Activated T-cell treated with anti-CD3 and anti-CD28 coated beads for 48 hours (primary cell): ENCODE measurements around the gene PRDM1.

Experiments used
- DNase-seq: peaks from one replicate; pipeline ENCODE4 v3.0.0-alpha.2; 2020; ENCODE audit warnings: low read depth

The PRDM1 gene

GRCh38 chr6:106070636-106071035 is 15.5 kb upstream of the PRDM1 start:
- no peak for DNase-seq

GRCh38 chr6:106072501-106073090 is 13.5 kb upstream of the PRDM1 start:
- DNase-seq, result no peak

GRCh38 chr6:106074146-106074545 is 12.0 kb upstream of the PRDM1 start:
- DNase-seq, result no peak

GRCh38 chr6:106076139-106076538 is 10.0 kb upstream of the PRDM1 start:
- DNase-seq, result no peak

- DNase-seq, result no peak
These were observed 9.0 kb upstream of the PRDM1 start for GRCh38 chr6:106077170-106077569.

GRCh38 chr6:106077881-106078280 is 8.3 kb upstream of the PRDM1 start:
- DNase-seq, result no peak

- DNase-seq, result no peak
These were observed 6.0 kb upstream of the PRDM1 start for GRCh38 chr6:106079961-106080762.

GRCh38 chr6:106080763-106081095 is 5.4 kb upstream of the PRDM1 start:
- no peak for DNase-seq

- no peak for DNase-seq
These were observed 4.4 kb upstream of the PRDM1 start for GRCh38 chr6:106081715-106082114.

- no peak for DNase-seq
These were observed 3.3 kb upstream of the PRDM1 start for GRCh38 chr6:106082735-106083398.

- no peak for DNase-seq
These were observed 2.5 kb upstream of the PRDM1 start for GRCh38 chr6:106083618-106084017.

GRCh38 chr6:106084106-106084988 is 1.8 kb upstream of the PRDM1 start:
- DNase-seq, result no peak

GRCh38 chr6:106084989-106085691 is 996 bp upstream of the PRDM1 start:
- no peak for DNase-seq

GRCh38 chr6:106085692-106085983 is 498 bp upstream of the PRDM1 start:
- DNase-seq, result no peak

GRCh38 chr6:106086814-106087175 is 659 bp downstream of the PRDM1 start:
- DNase-seq, result no peak

GRCh38 chr6:106087548-106088325 is 1.6 kb downstream of the PRDM1 start:
- no peak for DNase-seq

- no peak for DNase-seq
These were observed 3.9 kb downstream of the PRDM1 start for GRCh38 chr6:106090001-106090400.

- no peak for DNase-seq
These were observed 6.1 kb downstream of the PRDM1 start for GRCh38 chr6:106092279-106092678.

GRCh38 chr6:106094261-106094963 is 8.3 kb downstream of the PRDM1 start:
- no peak for DNase-seq

GRCh38 chr6:106094964-106095335 is 8.8 kb downstream of the PRDM1 start:
- no peak for DNase-seq
